Measurements from ENCODE around the gene RGCC.

- TF ChIP-seq CTCF (IDR thresholded peaks at IDR 0.05) (no peak), POLR2A (IDR thresholded peaks at IDR 0.05) (no peak)
Measured at GRCh38 chr13:41418731-41419130, 38.6 kb upstream of the RGCC start.
